Subcutaneous adipose tissue (tissue), 4 donors: Measurements from ENCODE around the gene ATP8B4. TPM values are rescaled to one million over a fixed set of nuclear protein-coding genes. Genes with fewer than 3 reads are reported as not detected.

ENCODE experiments used
- total RNA-seq, 4 donors: library from RNA; depleted of rRNA; stranded (reverse); fragments of >200 nt; gene quantifications; one replicate each; pipeline ENCODE4 v1.1.0, GENCODE V29; 2016
- TF ChIP-seq, protein P1 (sequence below): fragments of 450-650 bp; IDR thresholded peaks from one replicate; pipeline ENCODE4 v1.5.1; 2016; ENCODE audit warnings: low read depth, mild to moderate bottlenecking, control low read depth, antibody characterized with exemption, moderate library complexity

Gene ATP8B4
- total RNA-seq, 4 donors from 2014 or later: 39.9 to 75.3 (median 65.9) TPM

DNA sequence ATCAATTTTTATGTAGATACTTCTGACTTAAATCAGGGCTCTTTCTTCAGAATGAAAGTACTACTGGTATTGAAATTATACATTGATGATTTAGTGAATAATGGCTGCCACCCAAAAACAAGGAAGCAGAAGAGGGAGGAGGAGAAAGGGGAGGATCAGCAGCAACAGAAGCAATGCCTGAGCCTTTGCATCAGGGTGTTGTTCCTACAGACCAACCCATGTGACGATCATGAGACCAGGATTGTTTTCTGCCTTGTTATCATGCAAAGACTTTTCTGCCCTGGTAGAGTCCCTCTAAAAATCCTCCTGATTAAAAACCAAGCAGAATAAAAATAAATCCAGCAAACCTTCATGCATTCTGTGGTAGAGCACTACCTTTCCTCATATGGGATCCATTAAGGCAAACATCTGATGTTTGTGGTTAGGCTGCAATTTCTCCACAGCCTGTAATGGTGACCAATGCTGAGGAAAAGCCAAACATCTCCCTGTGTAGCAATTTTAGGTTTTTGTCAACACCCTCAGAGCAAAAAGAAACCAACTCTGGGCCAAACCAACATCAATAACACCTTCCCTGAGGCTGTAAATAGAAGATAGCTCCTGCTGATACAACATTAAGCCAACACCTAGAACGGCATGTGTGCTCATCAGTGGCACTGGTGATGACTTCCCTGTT lies 191.7 kb downstream of the ATP8B4 start:
- TF ChIP-seq, protein P1, sequence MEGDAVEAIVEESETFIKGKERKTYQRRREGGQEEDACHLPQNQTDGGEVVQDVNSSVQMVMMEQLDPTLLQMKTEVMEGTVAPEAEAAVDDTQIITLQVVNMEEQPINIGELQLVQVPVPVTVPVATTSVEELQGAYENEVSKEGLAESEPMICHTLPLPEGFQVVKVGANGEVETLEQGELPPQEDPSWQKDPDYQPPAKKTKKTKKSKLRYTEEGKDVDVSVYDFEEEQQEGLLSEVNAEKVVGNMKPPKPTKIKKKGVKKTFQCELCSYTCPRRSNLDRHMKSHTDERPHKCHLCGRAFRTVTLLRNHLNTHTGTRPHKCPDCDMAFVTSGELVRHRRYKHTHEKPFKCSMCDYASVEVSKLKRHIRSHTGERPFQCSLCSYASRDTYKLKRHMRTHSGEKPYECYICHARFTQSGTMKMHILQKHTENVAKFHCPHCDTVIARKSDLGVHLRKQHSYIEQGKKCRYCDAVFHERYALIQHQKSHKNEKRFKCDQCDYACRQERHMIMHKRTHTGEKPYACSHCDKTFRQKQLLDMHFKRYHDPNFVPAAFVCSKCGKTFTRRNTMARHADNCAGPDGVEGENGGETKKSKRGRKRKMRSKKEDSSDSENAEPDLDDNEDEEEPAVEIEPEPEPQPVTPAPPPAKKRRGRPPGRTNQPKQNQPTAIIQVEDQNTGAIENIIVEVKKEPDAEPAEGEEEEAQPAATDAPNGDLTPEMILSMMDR: no peak

DNA sequence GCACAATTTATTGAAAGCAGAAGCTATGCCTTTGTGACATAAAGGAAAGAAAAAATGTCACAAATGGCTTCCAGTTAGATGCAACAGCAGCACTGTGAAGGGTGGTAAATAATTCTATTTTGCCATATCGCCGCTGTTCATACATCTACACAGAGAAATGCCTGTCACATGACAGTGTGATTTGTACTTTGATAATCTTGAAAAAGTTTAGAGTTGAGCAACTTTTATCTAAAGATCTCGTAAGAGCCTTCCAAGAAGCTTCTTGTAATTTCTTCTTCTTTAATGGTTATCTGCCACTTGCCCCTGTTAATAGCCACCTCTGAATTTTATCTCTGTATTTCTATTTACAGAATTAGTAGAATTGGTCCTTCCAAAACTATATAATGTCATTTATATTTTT lies 192.3 kb downstream of the ATP8B4 start:
- TF ChIP-seq, protein P1: no peak

DNA sequence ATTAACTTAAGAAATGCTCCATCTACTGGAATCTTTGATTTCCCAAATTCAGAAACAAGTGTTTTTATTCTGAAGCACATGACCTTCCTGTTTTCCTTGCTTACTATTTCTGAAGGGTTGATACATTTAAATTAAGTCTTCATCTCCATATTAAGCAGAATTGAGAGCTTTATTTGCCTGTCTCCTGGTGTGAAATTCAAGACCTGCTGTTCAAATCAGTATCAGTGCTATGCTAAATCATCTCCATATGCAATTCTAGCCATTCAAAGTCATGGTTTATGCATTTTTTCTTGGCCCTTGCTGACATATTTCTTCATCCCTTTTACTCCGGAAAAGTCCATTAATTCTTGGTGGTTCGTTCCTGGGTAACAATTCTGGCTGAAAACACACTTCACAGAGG lies 195.4 kb downstream of the ATP8B4 start:
- TF ChIP-seq, protein P1: no peak

DNA sequence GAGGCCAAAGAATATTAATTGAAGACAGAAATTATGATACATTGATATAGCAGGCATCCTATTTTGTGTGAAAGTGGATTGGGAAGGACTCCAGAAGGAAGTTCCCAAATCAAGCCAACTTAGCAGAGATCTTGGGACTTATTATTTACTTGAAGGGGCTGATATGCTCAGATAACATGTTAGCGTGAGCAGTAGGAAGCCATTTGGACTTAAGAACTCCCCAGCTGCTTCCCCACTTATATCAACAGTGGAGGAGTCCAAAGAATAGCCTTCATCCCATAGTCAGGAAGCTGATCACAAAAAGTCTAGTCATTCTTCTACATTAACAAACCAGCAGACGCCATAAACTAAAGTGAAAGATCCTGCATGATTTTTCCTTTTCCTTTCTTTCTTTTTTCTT lies 200.0 kb downstream of the ATP8B4 start:
- TF ChIP-seq, protein P1: no peak

DNA sequence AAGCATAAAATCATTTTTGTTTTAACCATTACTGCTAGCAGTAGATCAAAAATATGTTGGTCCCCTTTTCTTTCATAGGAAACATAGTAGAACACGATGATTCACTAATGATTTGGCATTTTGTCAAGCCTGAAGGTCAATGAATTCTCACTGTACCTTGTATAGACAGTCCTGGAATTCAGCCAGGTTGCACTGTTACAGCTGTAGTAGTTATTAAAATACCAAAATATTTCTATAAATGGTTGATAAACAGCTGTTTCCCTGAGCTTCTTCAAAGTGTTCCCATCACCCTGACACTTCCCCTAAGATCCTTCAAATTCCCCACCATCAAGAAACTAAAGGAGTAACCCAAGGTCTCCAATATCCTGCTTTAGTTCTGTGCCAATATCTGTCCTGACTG lies 200.9 kb downstream of the ATP8B4 start:
- TF ChIP-seq, protein P1: no peak

DNA sequence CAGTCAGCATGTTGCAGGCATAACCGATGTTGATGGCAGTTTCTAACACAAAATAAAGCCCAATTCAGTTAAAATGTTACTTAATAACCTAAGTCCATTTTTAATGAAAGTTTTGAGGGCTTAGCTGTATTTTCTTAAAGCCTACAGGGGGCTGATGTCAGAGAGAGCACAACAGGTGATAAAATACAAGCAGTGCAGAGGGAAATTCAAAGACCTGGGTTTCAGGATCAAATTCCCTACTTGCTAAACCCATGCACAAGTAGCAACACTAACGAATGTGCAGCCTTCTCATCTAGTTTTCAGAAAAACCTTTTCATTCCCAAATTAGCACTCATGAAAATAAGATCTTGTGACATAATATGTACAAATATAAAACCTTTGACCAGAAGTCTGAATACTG lies 202.0 kb downstream of the ATP8B4 start:
- TF ChIP-seq, protein P1: no peak

DNA sequence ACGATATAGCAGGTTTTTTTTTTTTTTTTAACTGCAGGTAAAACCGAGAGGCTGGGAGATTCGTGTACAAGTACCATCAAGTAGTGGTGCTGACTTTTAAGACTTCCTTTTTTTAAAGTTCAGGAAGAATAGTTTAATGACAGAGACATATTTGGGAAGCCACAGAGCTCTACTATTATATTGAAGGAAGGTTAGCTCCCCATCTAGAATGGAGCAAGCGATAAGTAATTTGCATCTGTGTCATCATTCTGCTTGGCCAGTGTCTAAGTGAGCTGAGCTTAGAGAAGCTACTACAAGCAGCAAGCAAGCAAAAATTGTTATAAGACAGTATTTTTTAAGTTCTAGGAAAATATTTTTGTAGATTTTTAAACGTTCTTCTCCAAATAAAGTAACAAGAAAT lies 203.2 kb downstream of the ATP8B4 start:
- TF ChIP-seq, protein P1: no peak
